Ishikawa (cell line): ENCODE results near the gene PIK3R4.

Source experiments
- CEBPB ChIP-seq: IDR thresholded peaks from 2 replicates; pipeline ENCODE4 v1.6.1; 2012
- CREB1 ChIP-seq: IDR thresholded peaks from 2 replicates; pipeline ENCODE4 v1.6.1; 2012; ENCODE audit warnings: low read depth
- EGR1 ChIP-seq: IDR thresholded peaks from 2 replicates; pipeline ENCODE4 v1.6.1; 2012
- EP300 ChIP-seq: IDR thresholded peaks from 2 replicates; pipeline ENCODE4 v1.6.1; 2012; ENCODE audit warnings: borderline replicate concordance
- FOXM1 ChIP-seq: IDR thresholded peaks from 2 replicates; pipeline ENCODE4 v1.6.1; 2012; ENCODE audit warnings: low read depth, borderline replicate concordance
- NFIC ChIP-seq: IDR thresholded peaks from 2 replicates; pipeline ENCODE4 v1.6.1; 2012
- RAD21 ChIP-seq: IDR thresholded peaks from 2 replicates; pipeline ENCODE4 v1.6.1; 2012; ENCODE audit warnings: low read depth
- TAF1 ChIP-seq: IDR thresholded peaks from 2 replicates; pipeline ENCODE4 v1.6.1; 2012; ENCODE audit warnings: low read depth, mild to moderate bottlenecking
- TCF12 ChIP-seq: IDR thresholded peaks from 2 replicates; pipeline ENCODE4 v1.6.1; 2012; ENCODE audit warnings: low read depth
- TEAD4 ChIP-seq: IDR thresholded peaks from 2 replicates; pipeline ENCODE4 v1.6.1; 2012
- YY1 ChIP-seq: IDR thresholded peaks from 2 replicates; pipeline ENCODE4 v1.6.1; 2012; ENCODE audit warnings: low read depth
- ZBTB7A ChIP-seq: IDR thresholded peaks from 2 replicates; pipeline ENCODE4 v1.6.1; 2012; ENCODE audit warnings: low read depth
- TF ChIP-seq, protein P1 (sequence below): IDR thresholded peaks from 2 replicates; pipeline ENCODE4 v1.6.1; 2012; ENCODE audit warnings: low read depth, mild to moderate bottlenecking
- TF ChIP-seq, protein P2 (sequence below): IDR thresholded peaks from 2 replicates; pipeline ENCODE4 v1.6.1; 2012
- TF ChIP-seq, protein P3 (sequence below): IDR thresholded peaks from 2 replicates; pipeline ENCODE4 v1.6.1; 2012

The PIK3R4 gene

DNA sequence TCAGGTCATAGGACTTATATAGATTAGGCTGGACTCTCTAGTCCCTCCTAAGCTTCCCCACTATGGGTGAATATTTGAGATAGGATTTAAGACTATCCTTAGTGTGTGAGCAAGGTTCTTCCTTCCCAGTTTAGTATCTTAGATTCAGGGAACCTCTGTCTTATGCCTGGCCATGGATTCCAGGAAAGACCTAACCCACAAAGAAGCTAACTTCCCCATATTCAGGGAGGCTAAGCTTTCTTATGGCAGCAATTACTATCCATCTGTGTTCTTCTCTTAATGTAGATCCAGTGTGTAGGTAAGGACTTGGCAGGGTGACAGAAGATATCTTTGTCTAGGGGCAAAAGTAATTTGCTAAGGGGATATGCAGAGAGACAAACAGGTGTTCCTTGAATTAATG lies 25.5 kb upstream of the PIK3R4 start:
- TF ChIP-seq RAD21 (no peak), FOXM1 (no peak), TCF12 (no peak), TEAD4 (no peak), EP300 (no peak), TAF1 (no peak), EGR1 (no peak), YY1 (no peak), NFIC (no peak), ZBTB7A (no peak), CREB1 (no peak), CEBPB (no peak)
- TF ChIP-seq, protein P1, sequence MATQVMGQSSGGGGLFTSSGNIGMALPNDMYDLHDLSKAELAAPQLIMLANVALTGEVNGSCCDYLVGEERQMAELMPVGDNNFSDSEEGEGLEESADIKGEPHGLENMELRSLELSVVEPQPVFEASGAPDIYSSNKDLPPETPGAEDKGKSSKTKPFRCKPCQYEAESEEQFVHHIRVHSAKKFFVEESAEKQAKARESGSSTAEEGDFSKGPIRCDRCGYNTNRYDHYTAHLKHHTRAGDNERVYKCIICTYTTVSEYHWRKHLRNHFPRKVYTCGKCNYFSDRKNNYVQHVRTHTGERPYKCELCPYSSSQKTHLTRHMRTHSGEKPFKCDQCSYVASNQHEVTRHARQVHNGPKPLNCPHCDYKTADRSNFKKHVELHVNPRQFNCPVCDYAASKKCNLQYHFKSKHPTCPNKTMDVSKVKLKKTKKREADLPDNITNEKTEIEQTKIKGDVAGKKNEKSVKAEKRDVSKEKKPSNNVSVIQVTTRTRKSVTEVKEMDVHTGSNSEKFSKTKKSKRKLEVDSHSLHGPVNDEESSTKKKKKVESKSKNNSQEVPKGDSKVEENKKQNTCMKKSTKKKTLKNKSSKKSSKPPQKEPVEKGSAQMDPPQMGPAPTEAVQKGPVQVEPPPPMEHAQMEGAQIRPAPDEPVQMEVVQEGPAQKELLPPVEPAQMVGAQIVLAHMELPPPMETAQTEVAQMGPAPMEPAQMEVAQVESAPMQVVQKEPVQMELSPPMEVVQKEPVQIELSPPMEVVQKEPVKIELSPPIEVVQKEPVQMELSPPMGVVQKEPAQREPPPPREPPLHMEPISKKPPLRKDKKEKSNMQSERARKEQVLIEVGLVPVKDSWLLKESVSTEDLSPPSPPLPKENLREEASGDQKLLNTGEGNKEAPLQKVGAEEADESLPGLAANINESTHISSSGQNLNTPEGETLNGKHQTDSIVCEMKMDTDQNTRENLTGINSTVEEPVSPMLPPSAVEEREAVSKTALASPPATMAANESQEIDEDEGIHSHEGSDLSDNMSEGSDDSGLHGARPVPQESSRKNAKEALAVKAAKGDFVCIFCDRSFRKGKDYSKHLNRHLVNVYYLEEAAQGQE: no peak
- TF ChIP-seq, protein P2, sequence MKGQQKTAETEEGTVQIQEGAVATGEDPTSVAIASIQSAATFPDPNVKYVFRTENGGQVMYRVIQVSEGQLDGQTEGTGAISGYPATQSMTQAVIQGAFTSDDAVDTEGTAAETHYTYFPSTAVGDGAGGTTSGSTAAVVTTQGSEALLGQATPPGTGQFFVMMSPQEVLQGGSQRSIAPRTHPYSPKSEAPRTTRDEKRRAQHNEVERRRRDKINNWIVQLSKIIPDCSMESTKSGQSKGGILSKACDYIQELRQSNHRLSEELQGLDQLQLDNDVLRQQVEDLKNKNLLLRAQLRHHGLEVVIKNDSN: no peak
- TF ChIP-seq, protein P3, sequence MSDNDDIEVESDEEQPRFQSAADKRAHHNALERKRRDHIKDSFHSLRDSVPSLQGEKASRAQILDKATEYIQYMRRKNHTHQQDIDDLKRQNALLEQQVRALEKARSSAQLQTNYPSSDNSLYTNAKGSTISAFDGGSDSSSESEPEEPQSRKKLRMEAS: no peak

DNA sequence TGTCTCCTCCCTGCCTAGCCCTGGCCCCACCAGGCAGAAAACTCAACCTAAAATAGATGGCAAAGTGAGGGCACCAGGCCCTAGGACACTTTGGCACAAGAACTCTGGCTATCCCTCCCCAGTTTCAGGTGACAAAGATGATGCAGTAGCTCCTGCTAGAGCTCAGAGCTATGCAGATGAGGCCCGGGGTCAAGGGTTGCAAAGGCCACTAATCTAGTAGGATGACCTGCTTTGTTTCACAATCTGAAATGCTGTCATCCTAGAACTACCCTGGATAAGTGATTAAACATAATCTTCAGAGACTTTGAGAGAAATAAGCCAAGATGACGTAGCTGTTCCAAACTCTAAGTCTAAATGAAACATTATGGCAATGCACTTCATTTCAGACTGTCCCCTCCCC lies 24.0 kb upstream of the PIK3R4 start:
- TF ChIP-seq TCF12: no peak
- no peak for TF ChIP-seq CEBPB
- TF ChIP-seq RAD21: no peak
- no peak for TF ChIP-seq EP300
- TF ChIP-seq NFIC: no peak
- TF ChIP-seq YY1: no peak
- no peak for TF ChIP-seq CREB1
- TF ChIP-seq TEAD4: no peak
- TF ChIP-seq, protein P2: no peak
- no peak for TF ChIP-seq FOXM1
- no peak for TF ChIP-seq ZBTB7A
- TF ChIP-seq EGR1: no peak
- TF ChIP-seq, protein P1: no peak
- TF ChIP-seq TAF1: no peak
- TF ChIP-seq, protein P3: no peak

DNA sequence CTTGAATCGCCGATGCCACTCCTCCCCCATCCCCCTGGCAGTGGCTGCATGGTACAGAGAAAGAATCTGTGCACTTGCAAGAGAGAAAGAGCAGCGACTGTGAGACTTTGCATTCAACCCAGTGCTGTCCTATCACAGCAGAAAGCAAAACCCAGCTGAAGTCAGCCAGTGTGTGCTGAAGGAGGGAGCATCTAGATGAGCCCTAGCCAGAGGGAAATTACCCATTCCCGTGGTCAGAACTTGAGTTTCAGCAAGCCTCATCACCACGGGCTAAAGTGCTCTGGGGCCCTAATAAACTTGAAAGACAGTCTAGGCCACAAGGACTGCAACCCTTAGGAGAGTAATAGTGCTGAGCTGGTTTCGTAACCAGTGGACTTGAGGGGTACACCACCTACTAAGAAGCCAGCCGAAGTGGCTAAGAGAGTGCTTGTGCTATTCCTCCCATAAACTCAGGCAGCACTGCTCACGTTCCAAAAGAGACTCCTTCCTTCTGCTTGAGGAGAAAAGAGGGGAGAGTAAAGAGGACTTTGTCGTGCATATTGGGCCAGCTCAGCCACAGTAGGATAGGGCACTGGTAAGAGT lies 15.2 kb upstream of the PIK3R4 start:
- no peak for TF ChIP-seq ZBTB7A
- TF ChIP-seq, protein P3: no peak
- no peak for TF ChIP-seq NFIC

DNA sequence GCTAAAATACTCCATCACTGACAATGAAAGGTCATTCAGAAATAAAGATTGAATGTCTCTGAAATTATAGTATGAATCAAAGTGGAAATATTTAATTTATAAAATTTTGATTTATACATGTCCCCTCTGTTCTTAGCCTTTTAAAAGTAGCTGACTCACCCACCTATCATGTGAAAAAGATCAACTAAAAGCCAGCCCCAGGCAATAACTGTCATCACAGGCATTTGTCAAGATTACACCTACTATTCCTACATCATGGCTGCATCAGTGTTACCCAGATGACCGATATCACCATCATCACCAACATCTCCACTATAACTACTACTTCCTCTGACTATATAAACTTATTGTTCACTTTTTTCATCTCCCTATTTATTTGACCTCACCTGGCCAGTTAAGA lies 14.3 kb upstream of the PIK3R4 start:
- TF ChIP-seq EGR1 (no peak), TEAD4 (no peak), EP300 (no peak), NFIC (no peak), RAD21 (no peak), CREB1 (no peak), YY1 (no peak), TCF12 (no peak), TAF1 (no peak)

DNA sequence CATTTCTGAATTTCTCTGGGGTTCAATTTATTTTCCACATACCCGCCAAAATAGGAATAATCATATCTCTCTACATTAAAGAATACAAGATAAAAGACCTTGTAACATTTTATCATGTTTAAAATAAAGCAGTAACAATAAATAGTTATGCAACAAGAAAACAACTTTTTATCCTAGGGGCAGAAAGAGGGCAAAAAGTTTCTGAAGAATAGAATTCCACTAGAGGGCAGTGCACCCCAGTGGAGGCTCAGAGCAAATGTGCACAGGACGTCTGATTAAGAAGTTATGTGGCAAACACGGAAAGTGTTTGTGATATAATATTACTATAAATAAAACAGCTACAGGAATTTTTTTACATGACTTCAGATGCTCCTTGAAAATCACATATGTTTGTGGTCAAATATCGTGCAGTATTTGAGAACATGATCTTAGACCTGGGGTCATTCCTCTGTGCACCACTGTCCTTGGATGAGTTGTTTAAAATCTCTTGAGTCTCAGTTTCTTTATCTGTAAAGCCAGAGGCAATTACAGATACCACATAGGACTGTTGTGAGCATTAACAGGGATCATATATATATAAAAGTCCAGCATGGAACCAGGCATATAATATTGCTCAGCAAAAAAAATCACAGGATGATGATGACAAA lies 13.2 kb upstream of the PIK3R4 start:
- TF ChIP-seq YY1: no peak
- TF ChIP-seq RAD21: peak; percentile 94
